ENCODE data around the gene SLC25A29. TPM values are rescaled to one million over a fixed set of nuclear protein-coding genes. Genes with fewer than 3 reads are reported as not detected.

Gene SLC25A29
- total RNA-seq, 1 donor from 2014 or later, result 57.0 TPM

DNA sequence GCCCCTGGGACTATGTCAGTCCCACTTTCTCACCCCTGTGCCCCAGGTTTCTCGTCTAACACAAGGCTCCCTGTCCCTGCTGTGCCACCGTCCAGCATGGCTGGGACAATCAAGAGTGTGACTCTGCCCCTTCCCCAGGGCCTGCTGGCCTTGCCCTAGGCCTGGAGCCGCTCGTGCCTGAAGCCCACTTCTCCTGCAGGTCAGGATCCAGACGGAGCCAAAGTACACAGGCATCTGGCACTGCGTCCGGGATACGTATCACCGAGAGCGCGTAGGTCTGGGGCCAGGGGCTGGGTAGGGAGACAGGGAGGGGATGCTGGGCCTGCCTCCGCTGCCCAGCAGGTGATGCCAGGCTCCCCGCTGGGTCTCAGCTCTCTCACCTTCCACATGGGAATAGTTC lies 19.7 kb upstream of the SLC25A29 start:
- Mint-ChIP-seq H3K4me1 (ENCODE audit: unreplicated experiment) (no peaks in the 10 kb centered on the region), H3K36me3 (ENCODE audit: unreplicated experiment) (no peaks in the 10 kb centered on the region), H3K27me3 (ENCODE audit: unreplicated experiment) (no peaks in the 10 kb centered on the region), H3K27ac (ENCODE audit: unreplicated experiment) (no peak overlapping the region), H3K4me3 (ENCODE audit: unreplicated experiment) (no peak overlapping the region), H3K9me3 (ENCODE audit: unreplicated experiment) (no peaks in the 10 kb centered on the region)
- no peak for DNase-seq (ENCODE audit: extremely low spot score, unreplicated experiment)
- TF ChIP-seq, protein P1, sequence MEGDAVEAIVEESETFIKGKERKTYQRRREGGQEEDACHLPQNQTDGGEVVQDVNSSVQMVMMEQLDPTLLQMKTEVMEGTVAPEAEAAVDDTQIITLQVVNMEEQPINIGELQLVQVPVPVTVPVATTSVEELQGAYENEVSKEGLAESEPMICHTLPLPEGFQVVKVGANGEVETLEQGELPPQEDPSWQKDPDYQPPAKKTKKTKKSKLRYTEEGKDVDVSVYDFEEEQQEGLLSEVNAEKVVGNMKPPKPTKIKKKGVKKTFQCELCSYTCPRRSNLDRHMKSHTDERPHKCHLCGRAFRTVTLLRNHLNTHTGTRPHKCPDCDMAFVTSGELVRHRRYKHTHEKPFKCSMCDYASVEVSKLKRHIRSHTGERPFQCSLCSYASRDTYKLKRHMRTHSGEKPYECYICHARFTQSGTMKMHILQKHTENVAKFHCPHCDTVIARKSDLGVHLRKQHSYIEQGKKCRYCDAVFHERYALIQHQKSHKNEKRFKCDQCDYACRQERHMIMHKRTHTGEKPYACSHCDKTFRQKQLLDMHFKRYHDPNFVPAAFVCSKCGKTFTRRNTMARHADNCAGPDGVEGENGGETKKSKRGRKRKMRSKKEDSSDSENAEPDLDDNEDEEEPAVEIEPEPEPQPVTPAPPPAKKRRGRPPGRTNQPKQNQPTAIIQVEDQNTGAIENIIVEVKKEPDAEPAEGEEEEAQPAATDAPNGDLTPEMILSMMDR (IDR thresholded peaks at IDR 0.05), result no peak

DNA sequence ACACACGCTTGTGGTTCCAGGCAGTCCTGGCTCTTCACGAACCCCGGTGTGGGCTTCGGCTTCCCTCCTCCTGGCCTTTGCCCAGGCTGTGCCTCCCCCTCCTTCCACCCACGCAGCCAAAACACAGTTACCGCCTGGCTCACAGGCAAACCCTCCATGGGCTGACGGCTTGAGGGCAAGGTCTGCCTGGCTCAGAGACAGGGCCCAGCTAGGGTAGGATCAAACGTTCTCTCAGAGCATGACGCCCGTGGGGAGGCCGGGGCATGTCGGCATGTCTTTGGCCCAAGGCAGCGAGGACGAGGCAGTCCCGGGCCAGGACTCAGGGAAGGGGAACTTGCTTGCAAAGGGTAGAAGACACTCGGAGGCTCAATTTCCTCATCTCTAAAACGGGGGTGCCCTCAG lies 19.0 kb upstream of the SLC25A29 start:
- H3K9me3 Mint-ChIP-seq (ENCODE audit: unreplicated experiment), result no peaks in the 10 kb centered on the region
- H3K27me3 Mint-ChIP-seq (ENCODE audit: unreplicated experiment), result no peaks in the 10 kb centered on the region
- TF ChIP-seq, protein P1 (IDR thresholded peaks at IDR 0.05), result no peak
- DNase-seq (ENCODE audit: extremely low spot score, unreplicated experiment), result no peak
- H3K36me3 Mint-ChIP-seq (ENCODE audit: unreplicated experiment), result no peaks in the 10 kb centered on the region
- H3K4me3 Mint-ChIP-seq (ENCODE audit: unreplicated experiment), result no peak overlapping the region
- H3K4me1 Mint-ChIP-seq (ENCODE audit: unreplicated experiment), result no peaks in the 10 kb centered on the region
- no peak overlapping the region for H3K27ac Mint-ChIP-seq (ENCODE audit: unreplicated experiment)

DNA sequence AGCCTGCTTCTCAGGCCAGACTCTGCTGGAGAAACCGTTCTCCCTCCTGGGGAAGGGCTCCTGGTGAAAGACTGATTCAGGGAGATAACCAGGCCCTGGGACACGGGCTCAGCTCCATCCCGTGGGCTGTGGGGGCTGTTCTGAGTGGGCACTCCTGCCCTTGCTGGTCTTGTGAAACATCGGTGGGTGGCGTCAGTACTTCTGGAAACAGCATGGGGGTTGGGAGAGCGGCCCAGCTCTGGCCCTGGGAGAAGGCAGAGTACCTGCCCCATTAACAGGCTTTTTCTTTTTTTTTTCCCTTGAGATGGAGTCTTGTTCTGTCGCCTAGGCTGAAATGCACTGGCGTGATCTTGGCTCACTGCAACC lies 17.7 kb upstream of the SLC25A29 start:
- H3K27me3 Mint-ChIP-seq (ENCODE audit: unreplicated experiment), result no peaks in the 10 kb centered on the region
- H3K9me3 Mint-ChIP-seq (ENCODE audit: unreplicated experiment), result no peaks in the 10 kb centered on the region
- H3K27ac Mint-ChIP-seq (ENCODE audit: unreplicated experiment), result no peak overlapping the region
- TF ChIP-seq, protein P1 (IDR thresholded peaks at IDR 0.05), result no peak
- H3K4me1 Mint-ChIP-seq (ENCODE audit: unreplicated experiment), result peaks cover 5% of the 10 kb centered on the region
- H3K4me3 Mint-ChIP-seq (ENCODE audit: unreplicated experiment), result no peak overlapping the region
- DNase-seq (ENCODE audit: extremely low spot score, unreplicated experiment), result no peak
- H3K36me3 Mint-ChIP-seq (ENCODE audit: unreplicated experiment), result no peaks in the 10 kb centered on the region

DNA sequence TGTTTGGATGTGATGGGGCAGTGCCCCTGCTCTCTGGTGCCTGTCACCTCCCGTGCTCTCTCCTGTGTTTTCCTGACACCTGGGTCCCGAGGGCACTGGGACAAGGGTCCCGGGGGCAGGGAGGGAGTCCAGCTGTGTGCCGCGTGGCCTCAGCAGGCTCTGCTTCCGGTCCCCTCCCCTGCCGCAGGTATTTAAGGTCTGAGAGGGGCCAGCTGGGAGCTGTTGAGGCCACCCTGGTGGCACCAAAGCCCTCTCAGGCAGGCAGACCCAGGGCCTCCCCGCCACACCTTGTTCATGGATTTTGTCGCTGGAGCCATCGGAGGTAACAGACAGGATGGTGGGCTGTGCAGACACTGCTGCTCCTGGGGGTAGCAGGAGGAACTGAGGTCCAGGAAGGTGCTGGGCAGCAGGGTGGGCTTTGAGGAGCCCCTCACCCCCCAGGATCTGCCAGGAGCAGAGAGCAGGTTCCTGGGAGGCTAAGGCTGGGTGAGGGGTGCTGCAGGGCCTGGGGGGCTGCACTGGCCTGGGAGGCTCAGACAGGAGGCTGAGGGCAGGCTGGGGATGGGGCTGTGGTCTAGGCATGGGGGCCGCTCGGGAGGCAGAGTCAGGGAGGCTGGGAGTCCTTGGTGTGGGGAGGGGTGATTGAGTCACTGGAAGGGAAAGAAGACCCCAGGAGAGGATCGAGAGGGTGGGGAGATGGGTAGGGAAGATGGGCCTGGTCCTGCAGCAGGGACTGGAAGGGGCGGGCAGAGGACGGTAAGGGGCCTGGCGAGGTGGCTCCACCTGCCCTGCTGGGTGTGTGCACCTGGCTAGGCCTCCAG lies 17.1 kb upstream of the SLC25A29 start, which contains the start of gene SLC25A47:
Gene SLC25A47, plus strand, starts transcription at position 219 of the 821 bp plus-strand sequence. Its CDS starts 76 bp downstream, at position 295.
- H3K4me1 Mint-ChIP-seq (ENCODE audit: unreplicated experiment), result peaks cover 5% of the 10 kb centered on the region
- no peak within 1 kb of the TSS for H3K4me3 Mint-ChIP-seq (ENCODE audit: unreplicated experiment)
- no peak within 1 kb of the TSS for H3K27ac Mint-ChIP-seq (ENCODE audit: unreplicated experiment)
- TF ChIP-seq, protein P1 (IDR thresholded peaks at IDR 0.05), result no peak
- no peaks in the 10 kb centered on the region for H3K9me3 Mint-ChIP-seq (ENCODE audit: unreplicated experiment)
- H3K36me3 Mint-ChIP-seq (ENCODE audit: unreplicated experiment), result no peaks in the 10 kb centered on the region
- DNase-seq (ENCODE audit: extremely low spot score, unreplicated experiment), result no peak
- no peaks in the 10 kb centered on the region for H3K27me3 Mint-ChIP-seq (ENCODE audit: unreplicated experiment)

- no peak overlapping the region for H3K4me3 Mint-ChIP-seq (ENCODE audit: unreplicated experiment)
- DNase-seq (ENCODE audit: extremely low spot score, unreplicated experiment), result no peak
- H3K27me3 Mint-ChIP-seq (ENCODE audit: unreplicated experiment), result no peaks in the 10 kb centered on the region
- no peak overlapping the region for H3K27ac Mint-ChIP-seq (ENCODE audit: unreplicated experiment)
- H3K36me3 Mint-ChIP-seq (ENCODE audit: unreplicated experiment), result no peaks in the 10 kb centered on the region
- TF ChIP-seq, protein P1 (IDR thresholded peaks at IDR 0.05), result no peak
- peaks cover 7% of the 10 kb centered on the region for H3K4me1 Mint-ChIP-seq (ENCODE audit: unreplicated experiment)
- H3K9me3 Mint-ChIP-seq (ENCODE audit: unreplicated experiment), result no peaks in the 10 kb centered on the region
Measured at GRCh38 chr14:100322138-100322957, 16.1 kb upstream of the SLC25A29 start.

Measured in osteocyte (in vitro differentiated cells).